DOHH2 (cell line): Measurements from ENCODE around the gene IL20RB.
A peak's percentile ranks its signal among the peaks of the same experiment; 100 is the strongest.

Experiments
- EZH2phosphoT487 ChIP-seq: fragments of 200-600 bp; sonication (generic); IDR thresholded peaks from 2 replicates; pipeline ENCODE4 v1.6.1; 2017; ENCODE audit warnings: borderline replicate concordance, mild to moderate bottlenecking, antibody characterized with exemption, low read length, moderate library complexity, mixed read lengths
- TF ChIP-seq, protein P1 (sequence below): fragments of 200-600 bp; sonication (generic); IDR thresholded peaks from one replicate; pipeline ENCODE4 v1.5.1; 2014; ENCODE audit warnings: antibody characterized with exemption, mild to moderate bottlenecking, low read depth, low read length; ENCODE audit not compliant: poor library complexity, severe bottlenecking

DNA sequence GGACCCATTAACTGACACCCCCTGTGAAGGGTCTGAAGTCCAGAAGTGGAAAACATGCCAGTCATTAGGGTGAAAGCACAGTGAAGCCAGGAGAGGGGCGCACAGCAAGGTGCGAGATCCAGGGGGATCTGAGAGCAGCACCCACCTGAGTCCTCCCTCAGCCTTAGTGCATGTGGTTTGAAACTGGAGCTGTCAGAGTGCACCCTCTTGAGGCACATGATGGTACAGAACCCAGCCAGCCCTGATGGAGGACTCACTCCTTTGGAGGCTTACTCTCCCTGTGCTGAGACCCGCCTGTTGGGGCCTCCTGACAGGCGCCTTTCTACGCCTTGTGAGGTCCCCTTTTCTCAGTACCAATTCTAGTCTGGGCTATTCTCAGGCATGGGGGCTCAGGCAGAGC, 77.8 kb downstream of the IL20RB start:
- TF ChIP-seq, protein P1, sequence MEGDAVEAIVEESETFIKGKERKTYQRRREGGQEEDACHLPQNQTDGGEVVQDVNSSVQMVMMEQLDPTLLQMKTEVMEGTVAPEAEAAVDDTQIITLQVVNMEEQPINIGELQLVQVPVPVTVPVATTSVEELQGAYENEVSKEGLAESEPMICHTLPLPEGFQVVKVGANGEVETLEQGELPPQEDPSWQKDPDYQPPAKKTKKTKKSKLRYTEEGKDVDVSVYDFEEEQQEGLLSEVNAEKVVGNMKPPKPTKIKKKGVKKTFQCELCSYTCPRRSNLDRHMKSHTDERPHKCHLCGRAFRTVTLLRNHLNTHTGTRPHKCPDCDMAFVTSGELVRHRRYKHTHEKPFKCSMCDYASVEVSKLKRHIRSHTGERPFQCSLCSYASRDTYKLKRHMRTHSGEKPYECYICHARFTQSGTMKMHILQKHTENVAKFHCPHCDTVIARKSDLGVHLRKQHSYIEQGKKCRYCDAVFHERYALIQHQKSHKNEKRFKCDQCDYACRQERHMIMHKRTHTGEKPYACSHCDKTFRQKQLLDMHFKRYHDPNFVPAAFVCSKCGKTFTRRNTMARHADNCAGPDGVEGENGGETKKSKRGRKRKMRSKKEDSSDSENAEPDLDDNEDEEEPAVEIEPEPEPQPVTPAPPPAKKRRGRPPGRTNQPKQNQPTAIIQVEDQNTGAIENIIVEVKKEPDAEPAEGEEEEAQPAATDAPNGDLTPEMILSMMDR, result peak; percentile 49
- no peak for TF ChIP-seq EZH2phosphoT487
